ENCODE results near the gene SLC25A23. TPM values are rescaled to one million over a fixed set of nuclear protein-coding genes. Genes with fewer than 3 reads are reported as not detected.

SLC25A23 gene
- total and polyA plus RNA-seq, 2 donors (not counting 1 experiment from before 2014, with no cell fraction given), result 9.3 to 25.3 TPM

DNA sequence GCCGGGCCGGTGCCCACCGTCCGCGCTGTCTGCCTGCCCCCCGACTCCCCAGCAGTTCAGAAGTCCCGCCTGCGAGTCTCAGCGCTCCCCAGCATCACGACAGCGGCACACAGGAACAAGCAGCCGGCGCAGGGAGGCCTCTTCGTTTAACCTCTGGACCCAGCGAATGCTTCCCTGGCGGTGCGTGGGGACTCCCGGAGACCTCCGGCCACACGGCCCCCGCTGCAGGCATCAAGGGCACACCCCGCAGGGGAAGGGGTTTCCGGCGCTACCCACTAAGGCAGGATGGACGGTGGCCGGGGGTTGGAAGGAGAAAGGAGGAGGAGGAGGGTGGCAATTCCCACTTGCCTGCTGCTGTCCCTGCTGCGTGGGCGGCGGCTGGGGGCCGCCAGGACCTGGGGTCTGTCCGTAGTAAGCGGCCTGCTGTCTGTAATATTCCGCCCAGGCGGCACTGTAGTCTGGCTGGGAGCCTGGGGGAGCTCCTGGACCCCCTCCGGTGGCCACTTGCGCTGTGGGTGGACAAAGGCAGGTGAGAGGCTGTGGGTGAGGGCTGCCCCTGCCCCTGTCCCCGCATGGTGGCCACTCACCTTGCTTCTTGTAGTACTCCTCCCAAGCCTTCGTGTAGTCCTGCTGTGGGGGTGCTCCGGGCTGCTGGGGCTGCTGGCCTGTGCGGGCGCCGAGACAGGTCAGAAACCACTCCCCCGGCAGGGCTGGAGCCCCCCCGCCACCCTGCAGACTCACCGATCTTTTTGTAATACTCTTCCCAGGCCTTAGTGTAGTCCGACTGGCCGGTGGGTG is 44.6 kb downstream of the SLC25A23 start:
- no peak for ATAC-seq (ENCODE audit: low read depth)
- POLR2A ChIA-PET, result no interaction called here
- peaks cover 0 to 60% of the 10 kb centered on the region in 2 experiments for H3K36me3 ChIP-seq (replicated peaks in 1 of 2; ENCODE audit: control extremely low read depth in 1 of 2, control insufficient read depth in 1 of 2, extremely low read depth in 1 of 2, insufficient read depth in 2 of 2, low read length in 1 of 2)

More for the DNA sequence above, 44.6 kb downstream of the SLC25A23 start:
- no peak for TF ChIP-seq CTCF (IDR thresholded peaks at IDR 0.05)
- TF ChIP-seq EZH2 (IDR thresholded peaks at IDR 0.05; ENCODE audit: borderline replicate concordance, insufficient read depth, low read depth, low read length, poor library complexity, severe bottlenecking), result no peak
- H3K4me1 ChIP-seq (ENCODE audit: control insufficient read depth in 2 of 2, insufficient read depth in 2 of 2, low read length in 2 of 2), result no peaks in the 10 kb centered on the region
- no peak overlapping the region for H3K4me3 ChIP-seq (ENCODE audit: control extremely low read depth in 1 of 5, extremely low read depth in 1 of 5, insufficient read depth in 1 of 5, low read depth in 2 of 5, low read length in 4 of 5)
- Mint-ChIP-seq H3K27ac (no peak overlapping the region), H3K27me3 (no peaks in the 10 kb centered on the region), H3K4me3 (no peak overlapping the region), H3K9me3 (ENCODE audit: insufficient read depth) (no peaks in the 10 kb centered on the region), H3K4me1 (no peaks in the 10 kb centered on the region)
- no peak for DNase-seq
- H3K4me2 ChIP-seq (replicated peaks; ENCODE audit: low read depth, low read length, poor library complexity, severe bottlenecking), result no peak overlapping the region
- H3K27me3 ChIP-seq (replicated peaks in 1 of 4; ENCODE audit: control extremely low read depth in 1 of 4, control insufficient read depth in 3 of 4, insufficient read depth in 4 of 4, low read length in 3 of 4), result no peaks in the 10 kb centered on the region
- peaks cover 61% of the 10 kb centered on the region for H4K20me1 ChIP-seq (ENCODE audit: control insufficient read depth, insufficient read depth, low read length, poor library complexity, severe bottlenecking)
- intact Hi-C loops (cut with micrococcal nuclease), result no loop called here
- no peak overlapping the region for H2AFZ ChIP-seq (ENCODE audit: insufficient read depth, low read depth, low read length, poor library complexity, severe bottlenecking)
- WGBS (ENCODE audit: insufficient coverage), result 96% methylated on average over 36 of the region's 47 CpGs
- no peaks in the 10 kb centered on the region for H3K9me3 ChIP-seq (ENCODE audit: control extremely low read depth in 1 of 3, control insufficient read depth in 2 of 3, insufficient read depth in 1 of 3, low read length in 2 of 3)
- no peak overlapping the region for H3K9ac ChIP-seq (ENCODE audit: low read length)
- H3K79me2 ChIP-seq (ENCODE audit: control insufficient read depth, insufficient read depth, low read length), result peaks cover 4% of the 10 kb centered on the region
- H3K27ac ChIP-seq (ENCODE audit: low read length in 2 of 2), result no peak overlapping the region
- CTCF ChIA-PET, result interaction anchor here (0.5 kb wide), 1 partner anchor 89 kb away, joined by 3 read pairs; no protein-coding TSS in a partner anchor

Data from B cell (primary cell).